OCI-LY1 (cell line): ENCODE data around the gene PLEKHA7.

ENCODE experiments used
- H2AFZ ChIP-seq: fragments of 200-600 bp; sonication (generic), shearing (Covaris generic); 2 replicates; pipeline ENCODE4 v1.6.0; 2014; ENCODE audit warnings: antibody characterized with exemption, mild to moderate bottlenecking, low read length
- H3F3A ChIP-seq: fragments of 200-600 bp; sonication (generic), shearing (Covaris generic); 2 replicates; pipeline ENCODE4 v1.6.0; 2014; ENCODE audit warnings: mild to moderate bottlenecking, antibody characterized with exemption, low read length, moderate library complexity; ENCODE audit not compliant: insufficient read depth
- H3K27ac ChIP-seq: fragments of 200-600 bp; sonication (generic); 2 replicates; pipeline ENCODE4 v1.5.1; 2014; ENCODE audit warnings: low read length, mixed run types, mild to moderate bottlenecking, low read depth; ENCODE audit not compliant: poor library complexity, severe bottlenecking
- H3K27me3 ChIP-seq: fragments of 200-600 bp; sonication (generic); 2 replicates; pipeline ENCODE4 v1.6.0; 2014; ENCODE audit warnings: antibody characterized with exemption, mild to moderate bottlenecking, low read length, moderate library complexity; ENCODE audit not compliant: insufficient read depth
- H3K36me3 ChIP-seq: fragments of 200-600 bp; sonication (generic); 2 replicates; pipeline ENCODE4 v1.6.1; 2014; ENCODE audit warnings: mild to moderate bottlenecking, antibody characterized with exemption, low read length, moderate library complexity, mixed read lengths; ENCODE audit not compliant: insufficient read depth
- H3K4me1 ChIP-seq: fragments of 200-600 bp; sonication (generic); 2 replicates; pipeline ENCODE4 v1.5.1; 2014; ENCODE audit warnings: mild to moderate bottlenecking, low read length, moderate library complexity; ENCODE audit not compliant: insufficient read depth, severe bottlenecking
- H3K4me2 ChIP-seq: fragments of 200-600 bp; sonication (generic), shearing (Covaris generic); 2 replicates; pipeline ENCODE4 v1.6.1; 2014; ENCODE audit warnings: low read length
- H3K4me3 ChIP-seq: fragments of 200-600 bp; sonication (generic); 2 replicates; pipeline ENCODE4 v1.5.1; 2014; ENCODE audit warnings: low read length, low read depth, mild to moderate bottlenecking, mixed read lengths; ENCODE audit not compliant: poor library complexity, severe bottlenecking
- H3K79me2 ChIP-seq: fragments of 200-600 bp; shearing (Covaris generic); 2 replicates; pipeline ENCODE4 v1.6.1; 2016; ENCODE audit warnings: mixed run types, low read length, mixed read lengths; ENCODE audit not compliant: insufficient read depth
- H3K9ac ChIP-seq: fragments of 200-600 bp; sonication (generic), shearing (Covaris generic); 2 replicates; pipeline ENCODE4 v1.6.1; 2014; ENCODE audit warnings: mild to moderate bottlenecking, low read length, mixed read lengths
- H3K9me2 ChIP-seq: fragments of 200-600 bp; sonication (generic), shearing (Covaris generic); 2 replicates; pipeline ENCODE4 v1.6.1; 2014; ENCODE audit warnings: low read depth, mild to moderate bottlenecking, low read length, mixed read lengths
- H3K9me3 ChIP-seq: fragments of 200-600 bp; shearing (Covaris generic); 2 replicates; pipeline ENCODE4 v1.6.1; 2014; ENCODE audit warnings: low read length, mixed read lengths
- H4K20me1 ChIP-seq: fragments of 200-600 bp; sonication (generic), shearing (Covaris generic); 2 replicates; pipeline ENCODE4 v1.6.0; 2016; ENCODE audit warnings: mild to moderate bottlenecking, low read length; ENCODE audit not compliant: insufficient read depth
- EZH2 ChIP-seq: fragments of 200-600 bp; sonication (generic), shearing (Covaris generic); IDR thresholded peaks from 2 replicates; pipeline ENCODE4 v1.8.0; 2017; ENCODE audit warnings: borderline replicate concordance, mixed run types, mild to moderate bottlenecking, antibody characterized with exemption, low read length, moderate library complexity, mixed read lengths
- TF ChIP-seq, protein P1 (sequence below): fragments of 200-600 bp; sonication (generic), shearing (Covaris generic); IDR thresholded peaks from 2 replicates; pipeline ENCODE4 v1.5.1; 2017; ENCODE audit warnings: mild to moderate bottlenecking, antibody characterized with exemption, low read length, moderate library complexity, mixed read lengths

Gene PLEKHA7

DNA sequence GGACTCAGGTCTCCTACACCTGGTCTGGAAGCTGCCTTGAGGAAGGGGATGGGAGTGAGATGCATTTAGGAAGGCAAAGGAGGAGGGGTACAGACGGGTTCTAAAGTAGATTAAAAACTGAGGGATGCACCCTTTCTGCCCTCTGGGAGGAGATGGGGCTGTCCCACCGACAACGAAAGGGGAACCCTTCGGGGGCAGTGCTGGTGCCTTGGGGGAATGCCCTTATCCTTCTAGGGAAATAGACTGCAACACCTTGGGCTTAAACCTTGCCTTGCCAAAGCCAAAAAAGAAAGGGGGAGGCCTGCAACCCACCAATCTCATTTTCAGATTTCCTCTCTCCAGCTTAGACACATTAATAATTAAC, 89.8 kb downstream of the PLEKHA7 start:
- Histone ChIP-seq H3K4me1 (no peaks in the 10 kb centered on the region), H3K4me3 (no peak overlapping the region), H2AFZ (no peak overlapping the region), H3K79me2 (no peaks in the 10 kb centered on the region), H3K9me3 (no peaks in the 10 kb centered on the region), H3K27me3 (0 out of 2 replicates have a peak, but pooled peaks cover 3% of the 10 kb centered on the region), H3K36me3 (no peaks in the 10 kb centered on the region), H3K9ac (no peak overlapping the region), H3K4me2 (no peak overlapping the region), H3F3A (no peaks in the 10 kb centered on the region), H4K20me1 (no peaks in the 10 kb centered on the region), H3K27ac (no peak overlapping the region), H3K9me2 (no peaks in the 10 kb centered on the region)
- TF ChIP-seq EZH2 = no peak
- TF ChIP-seq, protein P1, sequence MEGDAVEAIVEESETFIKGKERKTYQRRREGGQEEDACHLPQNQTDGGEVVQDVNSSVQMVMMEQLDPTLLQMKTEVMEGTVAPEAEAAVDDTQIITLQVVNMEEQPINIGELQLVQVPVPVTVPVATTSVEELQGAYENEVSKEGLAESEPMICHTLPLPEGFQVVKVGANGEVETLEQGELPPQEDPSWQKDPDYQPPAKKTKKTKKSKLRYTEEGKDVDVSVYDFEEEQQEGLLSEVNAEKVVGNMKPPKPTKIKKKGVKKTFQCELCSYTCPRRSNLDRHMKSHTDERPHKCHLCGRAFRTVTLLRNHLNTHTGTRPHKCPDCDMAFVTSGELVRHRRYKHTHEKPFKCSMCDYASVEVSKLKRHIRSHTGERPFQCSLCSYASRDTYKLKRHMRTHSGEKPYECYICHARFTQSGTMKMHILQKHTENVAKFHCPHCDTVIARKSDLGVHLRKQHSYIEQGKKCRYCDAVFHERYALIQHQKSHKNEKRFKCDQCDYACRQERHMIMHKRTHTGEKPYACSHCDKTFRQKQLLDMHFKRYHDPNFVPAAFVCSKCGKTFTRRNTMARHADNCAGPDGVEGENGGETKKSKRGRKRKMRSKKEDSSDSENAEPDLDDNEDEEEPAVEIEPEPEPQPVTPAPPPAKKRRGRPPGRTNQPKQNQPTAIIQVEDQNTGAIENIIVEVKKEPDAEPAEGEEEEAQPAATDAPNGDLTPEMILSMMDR = no peak

DNA sequence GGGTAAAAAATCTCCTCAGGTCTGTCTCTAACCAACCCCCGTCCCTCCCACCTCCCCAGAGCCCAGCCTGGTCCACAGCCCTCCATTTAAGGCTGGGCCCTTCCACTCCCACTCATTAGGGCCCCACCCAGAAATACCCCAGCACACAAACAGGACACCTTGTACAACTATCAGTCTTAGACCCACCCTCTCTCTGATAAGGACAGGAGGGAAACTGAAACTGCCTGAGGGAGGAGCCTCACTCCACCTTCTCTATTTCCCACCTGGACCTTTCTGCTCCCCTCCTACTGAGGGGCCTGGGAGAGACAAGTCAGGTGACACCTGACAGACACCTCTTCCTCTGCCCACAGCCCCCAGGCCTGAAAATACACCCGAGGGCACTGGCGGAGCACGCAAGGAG, 90.2 kb downstream of the PLEKHA7 start:
- H3K79me2 ChIP-seq = no peaks in the 10 kb centered on the region
- no peak overlapping the region for H2AFZ ChIP-seq
- H3K4me1 ChIP-seq = no peaks in the 10 kb centered on the region
- no peak overlapping the region for H3K4me3 ChIP-seq
- H3K27me3 ChIP-seq = 0 out of 2 replicates have a peak, but pooled peaks cover 3% of the 10 kb centered on the region
- no peak overlapping the region for H3K27ac ChIP-seq
- H3F3A ChIP-seq = no peaks in the 10 kb centered on the region
- H3K9me2 ChIP-seq = no peaks in the 10 kb centered on the region
- no peaks in the 10 kb centered on the region for H3K9me3 ChIP-seq
- no peaks in the 10 kb centered on the region for H4K20me1 ChIP-seq
- H3K36me3 ChIP-seq = no peaks in the 10 kb centered on the region
- H3K4me2 ChIP-seq = no peak overlapping the region
- TF ChIP-seq, protein P1 = no peak
- TF ChIP-seq EZH2 = no peak
- H3K9ac ChIP-seq = no peak overlapping the region

DNA sequence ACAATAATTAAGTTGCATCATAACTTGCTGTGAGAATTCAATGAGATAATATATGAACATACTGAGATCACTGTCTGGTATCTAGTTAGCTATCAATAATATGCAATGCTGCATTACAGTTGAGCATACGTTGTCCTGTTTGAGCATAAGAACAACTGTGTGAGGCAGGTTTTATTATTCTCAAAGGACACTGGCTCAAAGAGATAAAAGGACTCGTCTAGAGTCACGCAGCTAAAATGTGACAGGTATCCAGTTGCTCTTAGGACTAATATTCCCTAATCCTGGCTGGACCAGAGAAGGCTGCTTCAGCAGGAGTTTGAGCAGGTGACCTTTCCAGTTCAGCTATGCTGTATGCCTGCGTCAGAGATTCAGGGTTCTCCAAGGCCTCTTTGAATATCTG, 92.5 kb downstream of the PLEKHA7 start:
- no peak overlapping the region for H2AFZ ChIP-seq
- no peaks in the 10 kb centered on the region for H3K36me3 ChIP-seq
- 0 out of 2 replicates have a peak, but pooled peaks cover 3% of the 10 kb centered on the region for H3K27me3 ChIP-seq
- no peaks in the 10 kb centered on the region for H3K9me2 ChIP-seq
- H3K4me2 ChIP-seq = no peak overlapping the region
- no peak for TF ChIP-seq EZH2
- TF ChIP-seq, protein P1 = no peak
- H3K9ac ChIP-seq = no peak overlapping the region
- no peaks in the 10 kb centered on the region for H3K79me2 ChIP-seq
- H3K4me1 ChIP-seq = no peaks in the 10 kb centered on the region
- H3F3A ChIP-seq = no peaks in the 10 kb centered on the region
- no peak overlapping the region for H3K4me3 ChIP-seq
- H3K27ac ChIP-seq = no peak overlapping the region
- no peaks in the 10 kb centered on the region for H3K9me3 ChIP-seq
- no peaks in the 10 kb centered on the region for H4K20me1 ChIP-seq
